Naive thymus-derived CD4-positive, alpha-beta T cell (primary cell): ENCODE measurements around the gene SPINT3. TPM values are rescaled to one million over a fixed set of nuclear protein-coding genes. Genes with fewer than 3 reads are reported as not detected.
"Not testable (repeated sequence)": the region's sequence is repeated elsewhere in the genome, so short reads cannot be mapped to it uniquely, and the experiment has no call there.

Experiments used
- ATAC-seq: fragments of 150-1000 bp; cut with Tn5 transposase; 2 replicates; pipeline ENCODE4 v1.10.0; 2021; ENCODE audit warnings: mild to moderate bottlenecking, moderate library complexity
- CTCF ChIA-PET: fragments of 350-600 bp; sonication (Branson Sonifier 250); formaldehyde crosslinking; loops from one replicate; lab custom pipeline; 2021; ENCODE audit warnings: antibody characterized with exemption; lab: Charles Lee
- POLR2A ChIA-PET: fragments of 350-600 bp; sonication (Branson Sonifier 250); formaldehyde crosslinking; loops from one replicate; lab custom pipeline; 2021; ENCODE audit warnings: antibody characterized with exemption, inconsistent platforms; lab: Charles Lee
- DNase-seq, 9 donors: peaks; one replicate each; pipeline versions ENCODE4 v3.0.0 to v3.0.0-alpha.2; 2020 to 2022; ENCODE audit warnings: mixed read lengths in 1 of 9
- H3K27ac ChIP-seq: one replicate; pipeline ENCODE4 v1.7.0; 2013; ENCODE audit warnings: mild to moderate bottlenecking, low read depth, low read length, moderate library complexity
- H3K27me3 ChIP-seq, 2 donors: one replicate each; pipeline ENCODE4 v1.7.0; 2013; ENCODE audit warnings: low read length in 2 of 2, mild to moderate bottlenecking in 2 of 2, moderate library complexity in 2 of 2; ENCODE audit not compliant: control insufficient read depth in 2 of 2, insufficient read depth in 2 of 2
- H3K36me3 ChIP-seq, 3 experiments: 1 replicate in 2 of 3; 2 replicates in 1 of 3; pipeline ENCODE4 v1.7.0; 2013; ENCODE audit warnings: low read length in 3 of 3, mild to moderate bottlenecking in 3 of 3, moderate library complexity in 1 of 3; ENCODE audit not compliant: insufficient read depth in 3 of 3, control insufficient read depth in 2 of 3
- H3K4me1 ChIP-seq, 2 donors: one replicate each; pipeline ENCODE4 v1.7.0; 2013; ENCODE audit warnings: low read length in 2 of 2, mild to moderate bottlenecking in 2 of 2, moderate library complexity in 1 of 2; ENCODE audit not compliant: control insufficient read depth in 2 of 2, insufficient read depth in 2 of 2
- H3K4me3 ChIP-seq: 2 replicates; pipeline ENCODE4 v1.7.0; 2013; ENCODE audit warnings: mild to moderate bottlenecking, low read length
- H3K9me3 ChIP-seq, 3 experiments: 1 replicate in 2 of 3; 2 replicates in 1 of 3; pipeline ENCODE4 v1.7.0; 2013; ENCODE audit warnings: low read length in 3 of 3; ENCODE audit not compliant: control insufficient read depth in 2 of 3
- H3K27ac Mint-ChIP-seq, 9 donors: one replicate each; pipeline ENCODE4 v1.8.0; 2020 to 2022; ENCODE audit warnings: mixed read lengths in 9 of 9, mild to moderate bottlenecking in 8 of 9, moderate library complexity in 5 of 9, inconsistent platforms in 2 of 9
- H3K27me3 Mint-ChIP-seq, 5 donors: one replicate each; pipeline ENCODE4 v1.8.0; 2021 to 2022; ENCODE audit warnings: mixed read lengths in 5 of 5, mild to moderate bottlenecking in 1 of 5
- H3K36me3 Mint-ChIP-seq, 5 donors: one replicate each; pipeline ENCODE4 v1.8.0; 2020 to 2022; ENCODE audit warnings: mixed read lengths in 5 of 5, mild to moderate bottlenecking in 3 of 5, inconsistent platforms in 1 of 5
- H3K4me1 Mint-ChIP-seq, 7 donors: one replicate each; pipeline ENCODE4 v1.8.0; 2020 to 2022; ENCODE audit warnings: mixed read lengths in 7 of 7, mild to moderate bottlenecking in 3 of 7, inconsistent platforms in 1 of 7
- H3K4me3 Mint-ChIP-seq, 10 donors: one replicate each; pipeline ENCODE4 v1.8.0; 2020 to 2022; ENCODE audit warnings: mild to moderate bottlenecking in 10 of 10, mixed read lengths in 10 of 10, moderate library complexity in 6 of 10, inconsistent platforms in 2 of 10
- H3K9me3 Mint-ChIP-seq, 11 donors: one replicate each; pipeline ENCODE4 v1.8.0; 2020 to 2022; ENCODE audit warnings: mixed read lengths in 11 of 11, mild to moderate bottlenecking in 4 of 11, inconsistent platforms in 1 of 11, moderate library complexity in 1 of 11
- intact Hi-C, 2 donors: fragments of 100-400 bp; cut with micrococcal nuclease; formaldehyde crosslinking; loops; one replicate each; pipeline ENCODE4 v1.15.1; 2023
- polyA plus RNA-seq, 2 donors: library from polyadenylated mRNA; unstranded; fragments of 300-500 nt; fragmentation: Illumina TruSeq; gene quantifications; one replicate each; pipeline ENCODE4 v1.2.3, GENCODE V29; 2021
- total RNA-seq, 6 experiments: library from RNA in 5 of 6; stranded (reverse) in 5 of 6; gene quantifications; 1 replicate in 5 of 6; 2 replicates in 1 of 6; pipeline ENCODE4 v1.2.3 and lab custom pipeline; 2021 to 2026

SPINT3 gene
- total and polyA plus RNA-seq, 7 experiments from 2014 or later = not detected

DNA sequence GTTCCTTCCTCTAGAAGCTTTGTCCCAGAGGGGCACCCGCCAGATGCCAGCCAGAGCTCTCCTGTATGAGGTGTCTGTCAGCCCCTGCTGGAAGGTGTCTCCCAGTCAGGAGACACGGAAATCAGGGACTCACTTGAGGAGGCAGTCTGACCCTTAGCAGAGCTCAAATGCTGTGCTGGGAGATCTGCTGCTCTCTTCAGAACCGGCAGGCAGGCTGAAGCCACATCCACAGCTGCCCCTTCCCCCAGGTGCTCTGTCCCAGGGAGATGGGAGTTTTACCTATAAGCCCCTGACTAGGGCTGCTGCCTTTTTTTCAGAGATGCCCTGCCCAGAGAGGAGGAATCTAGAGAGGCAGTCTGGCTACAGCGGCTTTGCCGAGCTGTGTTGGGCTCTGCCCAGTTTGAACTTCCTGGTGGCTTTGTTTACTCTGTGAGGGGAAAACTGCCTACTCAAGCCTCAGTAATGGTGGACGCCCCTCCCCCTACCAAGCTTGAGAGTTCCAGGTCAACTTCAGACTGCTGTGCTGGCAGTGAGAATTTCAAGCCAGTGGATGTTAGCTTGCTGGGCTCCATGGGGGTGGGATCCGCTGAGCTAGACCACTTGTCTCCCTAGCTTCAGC lies 37.8 kb downstream of the SPINT3 start:
- POLR2A ChIA-PET, CTCF ChIA-PET, H3K4me3 ChIP-seq, H3K27me3 ChIP-seq, H3K4me3 Mint-ChIP-seq, ATAC-seq, H3K36me3 Mint-ChIP-seq, intact Hi-C loops, H3K9me3 Mint-ChIP-seq, H3K4me1 ChIP-seq, H3K4me1 Mint-ChIP-seq, H3K9me3 ChIP-seq, DNase-seq, H3K27ac Mint-ChIP-seq, H3K27ac ChIP-seq, H3K36me3 ChIP-seq: not testable (repeated sequence)
- peaks cover 17 to 32% (median 21%) of the 10 kb centered on the region in 5 donors for H3K27me3 Mint-ChIP-seq

DNA sequence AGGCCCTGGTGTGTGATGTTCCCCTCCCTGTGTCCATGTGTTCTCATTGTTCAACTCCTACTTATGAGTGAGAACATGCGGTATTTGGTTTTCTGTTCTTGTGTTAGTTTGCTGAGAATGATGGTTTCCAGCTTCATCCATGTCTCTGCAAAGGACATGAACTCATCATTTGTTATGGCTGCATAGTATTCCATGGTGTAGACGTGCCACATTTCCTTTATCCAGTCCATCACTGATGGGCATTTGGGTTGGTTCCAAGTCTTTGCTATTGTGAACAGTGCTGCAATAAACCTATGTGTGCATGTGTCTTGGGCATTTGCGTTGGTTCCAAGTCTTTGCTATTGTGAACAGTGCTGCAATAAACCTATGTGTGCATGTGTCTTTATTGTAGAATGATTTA lies 43.1 kb downstream of the SPINT3 start:
- H3K27ac ChIP-seq, CTCF ChIA-PET, H3K27me3 ChIP-seq, H3K4me1 Mint-ChIP-seq, H3K4me3 ChIP-seq, H3K4me1 ChIP-seq, H3K36me3 ChIP-seq, intact Hi-C loops, POLR2A ChIA-PET, ATAC-seq, H3K9me3 ChIP-seq, DNase-seq, H3K27ac Mint-ChIP-seq, H3K36me3 Mint-ChIP-seq, H3K9me3 Mint-ChIP-seq: not testable (repeated sequence)
- H3K4me3 Mint-ChIP-seq = peak overlapping the region in 1 of 10 donors; percentile 29
- peaks cover 27 to 39% (median 33%) of the 10 kb centered on the region in 5 donors for H3K27me3 Mint-ChIP-seq

DNA sequence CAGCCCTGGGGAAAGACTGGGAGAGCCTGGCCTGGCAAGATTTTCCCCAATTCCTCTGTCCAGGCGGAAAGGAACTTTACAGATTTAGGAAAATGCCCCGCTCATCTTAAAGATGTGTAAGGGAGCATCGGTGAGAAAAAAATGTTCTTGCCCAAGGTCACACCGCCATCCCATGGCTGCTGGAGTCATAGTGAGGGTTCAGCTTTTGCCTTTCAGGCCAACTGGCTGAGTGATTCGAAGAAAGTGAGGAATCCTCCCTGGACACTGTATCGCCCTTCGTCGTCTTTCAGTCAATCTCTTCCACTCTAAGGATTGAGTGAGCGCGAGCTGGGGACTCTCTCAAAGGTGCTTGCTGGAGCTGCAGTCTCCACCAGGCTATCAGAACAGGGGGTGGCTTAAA lies 44.5 kb downstream of the SPINT3 start:
- peaks cover 34 to 46% (median 39%) of the 10 kb centered on the region in 5 donors for H3K27me3 Mint-ChIP-seq
- CTCF ChIA-PET = no interaction called here
- H3K4me3 ChIP-seq = no peak overlapping the region

DNA sequence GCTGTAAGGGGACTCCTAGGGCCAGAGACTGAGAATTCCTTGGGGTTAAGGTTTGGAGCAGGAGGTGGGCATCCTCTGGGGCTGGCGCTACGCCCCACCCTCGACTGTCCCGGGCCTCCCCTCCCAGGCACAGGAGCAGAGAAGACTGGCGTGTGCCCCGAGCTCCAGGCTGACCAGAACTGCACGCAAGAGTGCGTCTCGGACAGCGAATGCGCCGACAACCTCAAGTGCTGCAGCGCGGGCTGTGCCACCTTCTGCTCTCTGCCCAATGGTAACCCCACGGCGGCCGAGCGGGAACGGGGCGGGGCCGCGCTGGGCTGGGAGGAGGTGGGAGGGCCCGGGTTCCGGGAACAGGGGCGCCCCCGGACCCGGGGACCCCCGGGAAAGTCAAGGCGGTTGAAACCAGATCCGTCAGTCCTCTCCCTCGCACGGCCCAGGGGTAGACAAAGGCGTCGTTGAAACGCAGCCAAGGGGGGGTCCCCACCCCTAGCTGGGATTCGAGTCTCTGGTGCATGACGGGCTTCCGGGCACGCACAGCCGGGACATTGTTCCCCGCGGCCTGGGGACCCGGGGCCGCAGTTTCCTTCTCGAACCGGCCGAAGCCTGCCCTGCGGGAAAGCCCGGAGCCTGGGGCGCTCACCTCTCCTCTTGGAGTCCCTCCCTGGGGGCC lies 45.0 kb downstream of the SPINT3 start:
- POLR2A ChIA-PET = no interaction called here
- Histone ChIP-seq H3K27me3 (peaks cover 0 to 8% of the 10 kb centered on the region in 2 donors), H3K36me3 (no peaks in the 10 kb centered on the region), H3K4me1 (peaks cover 3 to 7% of the 10 kb centered on the region in 2 donors), H3K9me3 (no peaks in the 10 kb centered on the region), H3K27ac (no peak overlapping the region), H3K4me3 (peak overlapping the region; percentile 44)
- ATAC-seq (peak; percentile 46), DNase-seq (peak in 1 of 9 donors; percentile 27)
- peaks cover 0 to 7% (median 4%) of the 10 kb centered on the region in 7 donors for H3K4me1 Mint-ChIP-seq
- intact Hi-C loops = no loop called here
- peaks cover 0 to 4% (median 0%) of the 10 kb centered on the region in 5 donors for H3K36me3 Mint-ChIP-seq
- peaks cover 36 to 47% (median 39%) of the 10 kb centered on the region in 5 donors for H3K27me3 Mint-ChIP-seq
- CTCF ChIA-PET = interaction anchor here (0.6 kb wide), 1 partner anchor 111 kb away, joined by 3 read pairs; no protein-coding TSS in a partner anchor
- H3K4me3 Mint-ChIP-seq = peak overlapping the region; percentile 55 to 77 (median 67)
- H3K27ac Mint-ChIP-seq = no peak overlapping the region
- H3K9me3 Mint-ChIP-seq = peaks cover 0 to 2% (median 0%) of the 10 kb centered on the region in 11 donors

More for the DNA sequence above, 44.5 kb downstream of the SPINT3 start:
- no peak overlapping the region for H3K27ac Mint-ChIP-seq
- no peak for DNase-seq
- Histone ChIP-seq H3K9me3 (no peaks in the 10 kb centered on the region), H3K36me3 (no peaks in the 10 kb centered on the region), H3K4me1 (peaks cover 3 to 7% of the 10 kb centered on the region in 2 donors), H3K27ac (no peak overlapping the region), H3K27me3 (peaks cover 0 to 8% of the 10 kb centered on the region in 2 donors)
- ATAC-seq = no peak
- H3K4me3 Mint-ChIP-seq = peak overlapping the region; percentile 33 to 77 (median 66)
- POLR2A ChIA-PET = no interaction called here
- peaks cover 0 to 7% (median 4%) of the 10 kb centered on the region in 7 donors for H3K4me1 Mint-ChIP-seq
- H3K9me3 Mint-ChIP-seq = peaks cover 0 to 2% (median 0%) of the 10 kb centered on the region in 11 donors
- H3K36me3 Mint-ChIP-seq = peaks cover 0 to 4% (median 0%) of the 10 kb centered on the region in 5 donors
- intact Hi-C loops = no loop called here

DNA sequence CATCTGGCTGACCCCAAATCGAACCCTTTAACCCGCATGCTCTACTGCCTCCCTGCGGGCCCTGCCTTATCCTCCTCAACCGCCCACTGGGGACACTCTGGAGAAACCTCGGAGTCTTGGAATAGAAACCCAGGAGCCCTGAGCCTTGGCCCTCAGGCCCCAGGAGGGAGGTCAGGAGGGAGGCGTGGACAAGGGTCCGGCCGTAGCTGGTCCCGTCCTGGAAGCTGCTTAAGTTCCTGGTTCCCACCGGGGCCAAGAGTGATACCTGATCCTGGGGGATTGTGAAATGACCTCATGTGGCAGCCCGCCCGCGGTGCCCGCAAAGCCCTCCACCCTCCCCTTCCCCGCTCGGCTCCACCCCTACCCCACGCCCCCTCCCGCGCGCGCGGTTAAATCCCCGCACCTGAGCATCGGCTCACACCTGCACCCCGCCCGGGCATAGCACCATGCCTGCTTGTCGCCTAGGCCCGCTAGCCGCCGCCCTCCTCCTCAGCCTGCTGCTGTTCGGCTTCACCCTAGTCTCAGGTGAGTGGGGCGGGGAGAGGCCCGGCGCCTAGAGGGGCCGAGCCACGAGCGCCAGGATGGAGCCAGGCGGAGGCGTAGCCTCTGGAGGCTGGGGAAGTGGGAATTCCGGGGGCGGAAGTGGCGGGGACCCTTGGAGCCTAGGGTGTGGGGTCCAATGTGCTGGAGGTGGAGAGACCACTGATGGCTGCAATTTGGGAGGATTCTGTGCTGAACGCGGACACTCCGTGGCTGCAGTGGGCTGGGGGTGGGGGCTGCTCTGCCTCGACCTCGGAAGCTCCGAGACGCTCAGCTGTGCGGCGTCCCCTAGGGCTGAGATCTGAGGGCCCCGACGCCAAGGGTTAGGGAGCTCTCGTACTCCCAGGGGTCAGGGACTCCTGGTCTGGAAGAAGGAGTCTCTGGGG lies 45.8 kb downstream of the SPINT3 start, which contains the start of gene WFDC2:
WFDC2 (plus strand) TSS at position 418 of the 926 bp plus-strand sequence; CDS start at position 447, 29 bp downstream.
- H3K27me3 ChIP-seq = peaks cover 0 to 8% of the 10 kb centered on the region in 2 donors
- H3K4me3 Mint-ChIP-seq = peak within 1 kb of the TSS; percentile 55 to 77 (median 67)

DNA sequence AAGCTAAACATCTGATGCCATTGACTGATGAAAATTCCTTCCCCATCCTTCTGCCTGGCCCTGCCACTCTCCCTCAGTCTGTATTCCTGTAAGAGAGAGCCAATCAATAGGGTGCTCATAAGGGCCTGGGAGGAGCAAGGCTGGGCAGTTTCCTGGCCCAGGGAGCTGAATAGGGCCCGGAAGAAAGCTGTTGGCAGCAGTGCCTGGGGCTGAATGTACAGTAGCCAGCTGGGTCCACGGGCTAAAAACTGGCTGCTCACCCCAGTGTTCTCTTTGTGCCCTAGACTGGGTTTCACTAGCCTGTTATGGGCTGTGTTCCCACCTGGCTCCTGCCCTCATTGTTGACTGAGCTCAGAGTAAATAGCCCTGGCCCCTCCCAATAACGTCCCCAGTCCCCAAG lies 47.6 kb downstream of the SPINT3 start:
- H3K9me3 ChIP-seq = no peaks in the 10 kb centered on the region
- H3K4me3 ChIP-seq = no peak overlapping the region
- H3K36me3 Mint-ChIP-seq = peaks cover 0 to 4% (median 0%) of the 10 kb centered on the region in 5 donors
- no peak overlapping the region for H3K27ac Mint-ChIP-seq
- peaks cover 0 to 8% of the 10 kb centered on the region in 2 donors for H3K27me3 ChIP-seq
- H3K27me3 Mint-ChIP-seq = peaks cover 26 to 47% (median 27%) of the 10 kb centered on the region in 5 donors
- H3K4me1 ChIP-seq = peaks cover 3 to 7% of the 10 kb centered on the region in 2 donors
- ChIA-PET POLR2A (no interaction called here), CTCF (interaction anchor here (0.5 to 0.6 kb wide), 2 partner anchors 9 to 56 kb away, joined by 3 read pairs; no protein-coding TSS in a partner anchor)
- intact Hi-C loops = no loop called here
- H3K4me1 Mint-ChIP-seq = peaks cover 0 to 7% (median 4%) of the 10 kb centered on the region in 7 donors
- H3K4me3 Mint-ChIP-seq = no peak overlapping the region
- no peak overlapping the region for H3K27ac ChIP-seq
- no peaks in the 10 kb centered on the region for H3K36me3 ChIP-seq
- ATAC-seq = no peak
- no peak for DNase-seq
- peaks cover 0 to 1% (median 0%) of the 10 kb centered on the region in 11 donors for H3K9me3 Mint-ChIP-seq

More for the DNA sequence above, 45.8 kb downstream of the SPINT3 start, which contains the start of gene WFDC2:
- H3K4me3 ChIP-seq = peak within 1 kb of the TSS; percentile 44
- H3K36me3 Mint-ChIP-seq = peaks cover 0 to 4% (median 0%) of the 10 kb centered on the region in 5 donors
- no peak within 1 kb of the TSS for H3K27ac ChIP-seq
- H3K36me3 ChIP-seq = no peaks in the 10 kb centered on the region
- peaks cover 36 to 47% (median 39%) of the 10 kb centered on the region in 5 donors for H3K27me3 Mint-ChIP-seq
- ATAC-seq (peak; percentile 16), DNase-seq (no peak)
- H3K4me1 Mint-ChIP-seq = peaks cover 0 to 7% (median 4%) of the 10 kb centered on the region in 7 donors
- ChIA-PET CTCF (interaction anchor here (0.6 kb wide), 1 partner anchor 110 kb away, joined by 3 read pairs; no protein-coding TSS in a partner anchor), POLR2A (no interaction called here)
- intact Hi-C loops = no loop called here
- peaks cover 0 to 2% (median 0%) of the 10 kb centered on the region in 11 donors for H3K9me3 Mint-ChIP-seq
- no peaks in the 10 kb centered on the region for H3K9me3 ChIP-seq
- no peak within 1 kb of the TSS for H3K27ac Mint-ChIP-seq
- H3K4me1 ChIP-seq = peaks cover 3 to 7% of the 10 kb centered on the region in 2 donors
